Ascending aorta (tissue), 2 donors: ENCODE data around the gene EFCAB12. TPM values are rescaled to one million over a fixed set of nuclear protein-coding genes. Genes with fewer than 3 reads are reported as not detected.
A peak's percentile ranks its signal among the peaks of the same experiment; 100 is the strongest.

Experiments used
- DNase-seq, 2 donors: peaks; one replicate each; pipeline ENCODE4 v3.0.0-alpha.2; 2019; ENCODE audit warnings: low spot score in 2 of 2
- H3K27ac ChIP-seq, 2 donors: fragments of 200-600 bp; sonication (generic); one replicate each; pipeline ENCODE4 v1.5.1; 2016 to 2017; ENCODE audit warnings: mild to moderate bottlenecking in 1 of 2
- H3K27me3 ChIP-seq: fragments of 200-600 bp; sonication (generic); one replicate; pipeline ENCODE4 v1.5.1; 2017
- H3K36me3 ChIP-seq, 2 donors: fragments of 200-600 bp; sonication (generic); one replicate each; pipeline ENCODE4 v1.5.1; 2016
- H3K4me1 ChIP-seq, 2 donors: fragments of 200-600 bp; sonication (generic); one replicate each; pipeline ENCODE4 v1.5.1; 2016 to 2017; ENCODE audit warnings: mild to moderate bottlenecking in 1 of 2
- H3K4me3 ChIP-seq, 2 donors: fragments of 200-600 bp; sonication (generic); one replicate each; pipeline ENCODE4 v1.5.1; 2016 to 2017; ENCODE audit warnings: mild to moderate bottlenecking in 1 of 2
- H3K9me3 ChIP-seq, 2 donors: fragments of 200-600 bp; sonication (generic); one replicate each; pipeline ENCODE4 v1.5.1; 2016
- CTCF ChIP-seq, 3 experiments: fragments of 200-600 bp in 2 of 3; fragments of 450-650 bp in 1 of 3; sonication (generic) in 2 of 3; IDR thresholded peaks; one replicate each; pipeline ENCODE4 v1.5.1; 2016 to 2019; ENCODE audit warnings: antibody characterized with exemption in 3 of 3, mild to moderate bottlenecking in 1 of 3, moderate library complexity in 1 of 3
- intact Hi-C: fragments of 100-400 bp; cut with DNase I; formaldehyde crosslinking; loops from one replicate; pipeline ENCODE4 v1.15.1; 2023
- total RNA-seq: library from RNA; depleted of rRNA; stranded (reverse); fragments of >200 nt; gene quantifications from one replicate; pipeline ENCODE4 v1.1.0, GENCODE V29; 2016

EFCAB12 gene
- total RNA-seq, 1 donor from 2014 or later: not detected

- DNase-seq: no peak
- H3K27ac ChIP-seq: no peak overlapping the region
- H3K27me3 ChIP-seq: no peaks in the 10 kb centered on the region
- intact Hi-C loops: no loop called here
- TF ChIP-seq CTCF (IDR thresholded peaks at IDR 0.05): no peak
- no peaks in the 10 kb centered on the region for H3K36me3 ChIP-seq
- H3K9me3 ChIP-seq: no peaks in the 10 kb centered on the region
- no peak overlapping the region for H3K4me3 ChIP-seq
- peaks cover 11 to 25% of the 10 kb centered on the region in 2 donors for H3K4me1 ChIP-seq
Measured at GRCh38 chr3:129445471-129445870, 17.0 kb upstream of the EFCAB12 start.

GRCh38 chr3:129442947-129443346, 14.5 kb upstream of the EFCAB12 start:
- H3K4me3 ChIP-seq: no peak overlapping the region
- no peak for TF ChIP-seq CTCF (IDR thresholded peaks at IDR 0.05)
- H3K9me3 ChIP-seq: no peaks in the 10 kb centered on the region
- H3K27me3 ChIP-seq: no peaks in the 10 kb centered on the region
- H3K4me1 ChIP-seq: peaks cover 16 to 30% of the 10 kb centered on the region in 2 donors
- H3K27ac ChIP-seq: peak overlapping the region; percentile 84 to 85
- no peaks in the 10 kb centered on the region for H3K36me3 ChIP-seq
- intact Hi-C loops: loop anchor here (5.0 kb wide), 2 partner anchors 39 to 119 kb away; no protein-coding TSS in a partner anchor
- no peak for DNase-seq

GRCh38 chr3:129442486-129442885, 14.1 kb upstream of the EFCAB12 start:
- Histone ChIP-seq H3K4me3 (peak overlapping the region in 1 of 2 donors; percentile 84), H3K36me3 (peaks cover 2 to 4% of the 10 kb centered on the region in 2 donors), H3K4me1 (peaks cover 16 to 30% of the 10 kb centered on the region in 2 donors), H3K9me3 (no peaks in the 10 kb centered on the region), H3K27ac (peak overlapping the region; percentile 84 to 85), H3K27me3 (no peaks in the 10 kb centered on the region)
- TF ChIP-seq CTCF (IDR thresholded peaks at IDR 0.05): no peak
- DNase-seq: no peak
- intact Hi-C loops: loop anchor here (5.0 kb wide), 2 partner anchors 40 to 120 kb away; no protein-coding TSS in a partner anchor

GRCh38 chr3:129441782-129442181, 13.3 kb upstream of the EFCAB12 start:
- Histone ChIP-seq H3K9me3 (no peaks in the 10 kb centered on the region), H3K27me3 (no peaks in the 10 kb centered on the region), H3K27ac (peak overlapping the region; percentile 84 to 85), H3K4me1 (peaks cover 16 to 28% of the 10 kb centered on the region in 2 donors), H3K36me3 (peaks cover 8 to 10% of the 10 kb centered on the region in 2 donors), H3K4me3 (peak overlapping the region; percentile 84 to 96)
- no peak for TF ChIP-seq CTCF (IDR thresholded peaks at IDR 0.05)
- intact Hi-C loops: loop anchor here (2.0 to 5.0 kb wide), 4 partner anchors 41 to 185 kb away; no protein-coding TSS in a partner anchor
- no peak for DNase-seq

- H3K27me3 ChIP-seq: no peaks in the 10 kb centered on the region
- DNase-seq: no peak
- intact Hi-C loops: loop anchor here (2.0 to 5.0 kb wide), 4 partner anchors 41 to 186 kb away; no protein-coding TSS in a partner anchor
- peak overlapping the region; percentile 84 to 96 for H3K4me3 ChIP-seq
- H3K27ac ChIP-seq: peak overlapping the region; percentile 84 to 85
- H3K4me1 ChIP-seq: peaks cover 16 to 34% of the 10 kb centered on the region in 2 donors
- peaks cover 10 to 16% of the 10 kb centered on the region in 2 donors for H3K36me3 ChIP-seq
- no peaks in the 10 kb centered on the region for H3K9me3 ChIP-seq
- no peak for TF ChIP-seq CTCF (IDR thresholded peaks at IDR 0.05)
Measured at GRCh38 chr3:129441215-129441614, 12.8 kb upstream of the EFCAB12 start.
